Measurements from ENCODE around the gene TSPAN1.

Gene TSPAN1, protein sequence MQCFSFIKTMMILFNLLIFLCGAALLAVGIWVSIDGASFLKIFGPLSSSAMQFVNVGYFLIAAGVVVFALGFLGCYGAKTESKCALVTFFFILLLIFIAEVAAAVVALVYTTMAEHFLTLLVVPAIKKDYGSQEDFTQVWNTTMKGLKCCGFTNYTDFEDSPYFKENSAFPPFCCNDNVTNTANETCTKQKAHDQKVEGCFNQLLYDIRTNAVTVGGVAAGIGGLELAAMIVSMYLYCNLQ

DNA sequence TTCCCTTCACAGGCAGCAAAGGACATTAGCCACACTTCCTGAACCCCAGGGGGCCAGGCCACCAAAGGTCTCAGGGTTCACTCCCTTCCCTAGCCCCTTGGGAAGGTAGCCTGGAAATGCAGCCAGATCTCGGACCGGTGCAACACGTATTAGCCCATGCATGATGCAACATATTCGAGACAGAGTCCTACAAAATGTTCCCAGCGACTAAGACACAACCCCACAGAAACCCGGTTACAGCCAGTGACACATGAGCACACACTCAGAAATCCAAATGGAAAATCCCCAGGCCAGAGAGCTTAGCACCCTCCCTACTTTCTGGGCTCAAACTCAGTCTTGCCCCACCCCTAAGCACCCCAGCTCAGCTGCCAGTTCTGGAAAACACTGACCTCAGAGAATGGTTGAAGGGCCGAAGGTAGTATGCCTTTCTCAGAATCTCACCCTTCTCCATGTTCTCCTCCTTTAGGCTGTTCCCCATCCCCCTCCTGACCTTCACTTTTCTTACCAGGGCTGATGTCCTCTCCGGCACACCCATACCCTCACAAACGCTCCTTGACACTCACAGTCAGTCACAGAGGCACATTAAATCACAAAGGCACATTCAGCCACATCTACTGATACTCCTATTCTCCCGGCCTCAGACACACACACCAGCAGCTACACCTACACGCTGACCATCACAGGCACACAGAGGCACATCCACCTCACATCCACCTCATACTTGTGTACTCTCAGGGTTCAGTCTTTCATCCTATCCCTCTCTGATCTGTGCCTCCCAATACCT lies at the start of gene TSPAN1:
Gene TSPAN1, plus strand, starts transcription at position 640 of the 784 bp plus-strand sequence. CDS start 6,021 bp downstream, outside the sequence.
- DNase-seq (ENCODE audit: low read depth) = no peak

DNA sequence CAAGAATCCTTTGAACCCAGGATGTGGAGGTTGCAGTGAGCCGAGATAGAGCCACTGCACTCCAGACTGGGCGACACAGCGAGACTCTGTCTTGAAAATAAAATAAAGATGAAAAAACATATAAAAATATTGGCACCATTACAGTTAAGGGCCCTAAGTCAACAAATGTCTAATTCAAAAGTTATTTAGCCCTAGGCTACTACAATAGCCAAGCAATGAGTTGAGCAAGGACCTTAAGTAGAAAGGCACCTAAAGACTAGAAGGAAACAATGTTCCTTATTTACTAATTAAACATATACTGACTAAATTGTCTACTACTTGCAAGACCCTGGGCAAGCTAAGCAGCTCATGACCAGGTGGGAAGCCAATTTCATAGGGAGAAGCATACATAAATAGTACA lies 46.5 kb upstream of the TSPAN1 start:
- no peak for DNase-seq (ENCODE audit: low read depth)

DNA sequence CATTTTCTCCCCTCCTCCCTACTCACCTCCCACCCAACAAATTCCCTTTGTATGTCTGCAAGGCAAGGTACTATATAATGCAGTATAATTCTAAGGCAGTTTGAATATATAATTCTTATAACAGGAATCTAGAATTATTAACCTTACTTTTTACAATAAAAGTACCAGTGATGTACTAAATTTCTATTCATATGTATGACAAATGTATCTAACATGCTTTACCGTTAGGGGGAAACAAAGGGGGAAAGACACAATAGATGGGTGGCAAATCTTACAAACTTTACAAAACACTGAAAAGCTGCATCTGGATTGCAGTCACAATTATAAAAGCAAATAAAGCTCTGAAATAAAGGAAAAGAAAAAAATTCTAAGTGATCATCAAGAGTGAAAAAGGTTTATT lies 44.8 kb upstream of the TSPAN1 start:
- no peak for DNase-seq (ENCODE audit: low read depth)

DNA sequence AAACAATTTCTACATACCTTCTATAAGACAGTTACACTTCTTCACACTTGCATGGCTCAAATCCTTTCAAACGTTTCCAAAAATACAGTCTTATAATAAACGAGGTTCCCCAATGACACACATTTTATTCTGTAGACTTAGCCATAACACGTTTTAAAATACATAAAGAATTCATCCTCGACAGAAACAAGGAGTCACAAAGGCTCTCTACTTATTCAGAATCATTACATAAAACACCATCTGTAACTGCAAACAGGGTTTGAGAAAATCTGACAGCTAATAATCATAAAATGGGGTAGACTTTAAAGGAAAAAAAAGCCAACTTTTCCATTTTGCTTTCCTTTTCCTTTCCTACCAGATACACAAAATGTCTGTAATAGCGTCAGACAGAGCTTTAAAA lies 44.3 kb upstream of the TSPAN1 start:
- DNase-seq (ENCODE audit: low read depth) = no peak

DNA sequence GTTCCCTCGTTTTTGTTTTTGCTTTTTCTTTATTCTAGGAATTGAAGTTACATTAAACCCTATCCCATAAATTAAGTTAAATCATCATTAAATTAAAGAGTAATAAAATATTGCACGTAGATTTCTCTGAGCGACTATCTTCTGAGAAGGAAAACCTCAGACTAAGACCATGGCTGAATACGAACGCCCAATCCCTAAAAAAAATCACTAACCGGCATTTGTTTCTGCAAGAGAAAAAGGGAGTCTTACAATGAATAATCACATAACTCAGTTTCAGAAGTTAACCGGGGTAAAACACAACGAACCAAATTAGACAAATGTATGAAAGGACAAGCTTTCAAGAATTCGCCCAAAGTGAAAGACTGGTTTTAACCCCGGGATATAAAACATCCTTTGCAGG lies 43.8 kb upstream of the TSPAN1 start:
- no peak for DNase-seq (ENCODE audit: low read depth)

DNA sequence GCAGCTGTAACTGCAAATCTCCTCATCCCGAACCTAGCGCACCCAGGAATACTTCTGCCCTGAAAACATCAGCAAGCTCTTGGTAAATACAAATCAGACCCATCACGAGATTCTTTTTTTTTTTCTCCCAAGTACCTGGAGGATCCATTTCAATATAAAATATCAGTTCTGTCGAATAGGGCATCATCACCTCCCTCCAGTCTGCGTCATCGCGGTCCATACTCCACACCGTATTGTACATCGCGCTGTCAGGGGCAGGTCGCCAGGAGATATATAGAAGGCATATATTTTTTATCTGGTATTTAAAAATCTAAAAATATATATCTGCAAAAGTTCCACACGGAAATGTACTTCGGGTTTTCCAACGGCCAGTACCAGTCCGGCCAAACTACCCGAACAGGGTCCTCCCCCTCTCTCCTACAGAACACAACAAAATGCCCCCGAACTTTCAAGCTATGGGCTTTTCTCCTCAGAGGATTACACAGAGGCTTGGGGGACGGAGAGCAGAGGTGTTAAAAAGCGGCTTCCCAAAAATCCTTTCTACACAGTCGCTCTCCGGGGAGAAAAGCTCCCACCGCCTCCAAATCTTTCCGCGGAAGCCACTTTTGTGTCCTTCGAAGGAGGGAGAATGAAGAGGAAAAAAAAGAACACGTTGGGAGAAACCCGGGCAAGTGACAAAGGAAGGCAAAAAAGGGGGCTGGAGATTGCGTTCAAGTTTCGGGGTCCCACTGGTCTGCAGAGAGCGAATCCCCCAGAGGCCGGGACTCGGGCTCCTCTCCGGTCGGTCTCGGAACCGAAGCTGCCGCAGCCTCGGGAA lies 43.0 kb upstream of the TSPAN1 start:
- no peak for DNase-seq (ENCODE audit: low read depth)

DNA sequence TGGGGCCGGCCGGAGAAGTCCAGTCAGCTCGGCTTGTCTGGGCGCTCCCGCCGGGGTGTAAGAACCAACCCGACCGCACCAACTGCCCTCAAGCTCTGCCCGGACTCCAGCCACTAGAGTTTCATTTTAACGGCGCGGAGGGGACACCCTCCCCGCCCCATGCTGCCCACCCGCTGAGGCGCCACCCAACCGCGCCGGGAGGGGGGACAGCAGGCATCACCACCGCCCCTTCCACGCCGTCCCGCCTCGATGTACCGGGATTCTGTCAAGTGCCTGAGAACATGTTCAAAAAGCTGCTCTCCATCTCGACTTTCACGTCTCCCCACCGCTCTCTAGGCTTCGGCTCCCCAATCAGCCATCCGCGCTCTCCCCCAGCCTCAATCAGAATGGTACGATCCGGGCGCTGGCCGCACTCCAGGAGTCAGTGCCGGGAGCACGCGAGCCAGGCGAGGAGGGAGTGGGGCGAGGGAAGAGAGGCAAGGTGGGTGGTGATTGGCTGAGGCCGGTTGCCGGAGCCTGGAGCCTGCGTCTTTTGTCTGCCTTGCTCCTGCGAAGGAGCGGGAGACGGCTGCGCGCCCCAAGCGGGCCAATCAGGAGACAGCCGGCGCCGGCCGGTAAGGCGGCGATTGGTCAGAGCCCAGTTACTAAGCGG lies 42.2 kb upstream of the TSPAN1 start, which contains the start of gene PIK3R3:
Gene PIK3R3, minus strand, starts transcription at position 101 of the 652 bp plus-strand sequence. CDS start 677 bp downstream, outside the sequence.
- peak; percentile 96 for DNase-seq (ENCODE audit: low read depth)

DNA sequence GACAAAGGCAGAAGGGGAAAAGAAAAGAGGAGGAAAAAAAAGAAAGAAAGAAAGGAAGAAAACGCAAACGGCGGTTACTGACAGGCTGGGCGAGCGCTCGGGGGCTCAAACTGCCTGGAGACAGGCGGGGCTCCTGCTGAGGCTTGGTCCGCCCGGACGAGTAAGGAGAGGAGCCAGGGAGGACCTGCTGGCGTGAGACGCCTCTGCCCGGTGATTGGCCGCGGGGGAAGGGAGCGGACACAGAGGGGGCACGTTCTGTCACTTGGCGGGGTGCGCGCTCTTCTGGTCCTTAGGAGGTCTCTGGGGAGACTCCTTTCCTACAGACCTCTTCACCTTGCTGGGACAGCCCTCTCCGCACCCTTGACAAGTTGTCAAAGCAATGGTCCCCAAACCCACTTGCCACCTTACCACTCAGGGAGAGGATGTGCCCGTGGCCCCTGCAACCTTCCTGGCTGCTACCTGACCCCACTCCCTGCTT lies 41.7 kb upstream of the TSPAN1 start:
- DNase-seq (ENCODE audit: low read depth) = no peak

DNA sequence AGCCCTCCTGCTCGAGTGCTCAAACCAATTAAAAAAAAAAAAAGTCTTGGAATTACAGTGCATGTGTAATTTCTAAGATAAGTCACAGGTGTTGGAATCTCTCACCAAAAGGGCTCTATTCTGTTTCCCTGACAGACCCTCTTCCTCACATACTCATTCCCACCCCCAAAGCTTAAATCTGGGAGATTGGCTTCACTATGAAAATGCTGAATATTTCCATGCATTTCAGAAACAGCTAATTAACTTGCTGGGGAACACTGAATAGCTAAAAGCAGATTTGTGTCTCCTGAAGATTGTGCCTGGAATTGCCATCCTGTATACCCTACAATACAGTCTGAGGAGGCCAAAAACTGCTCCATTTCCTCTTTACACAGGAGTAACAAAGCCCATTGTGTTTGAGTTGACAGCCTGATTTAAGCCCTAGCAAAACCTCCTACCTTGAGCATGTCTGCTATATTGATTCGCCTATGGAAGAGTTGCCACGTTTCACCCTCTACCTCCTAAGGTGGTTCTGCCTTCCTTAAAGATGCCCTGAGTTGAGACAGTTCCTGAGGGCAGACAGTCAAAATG lies 41.0 kb upstream of the TSPAN1 start:
- DNase-seq (ENCODE audit: low read depth) = no peak

DNA sequence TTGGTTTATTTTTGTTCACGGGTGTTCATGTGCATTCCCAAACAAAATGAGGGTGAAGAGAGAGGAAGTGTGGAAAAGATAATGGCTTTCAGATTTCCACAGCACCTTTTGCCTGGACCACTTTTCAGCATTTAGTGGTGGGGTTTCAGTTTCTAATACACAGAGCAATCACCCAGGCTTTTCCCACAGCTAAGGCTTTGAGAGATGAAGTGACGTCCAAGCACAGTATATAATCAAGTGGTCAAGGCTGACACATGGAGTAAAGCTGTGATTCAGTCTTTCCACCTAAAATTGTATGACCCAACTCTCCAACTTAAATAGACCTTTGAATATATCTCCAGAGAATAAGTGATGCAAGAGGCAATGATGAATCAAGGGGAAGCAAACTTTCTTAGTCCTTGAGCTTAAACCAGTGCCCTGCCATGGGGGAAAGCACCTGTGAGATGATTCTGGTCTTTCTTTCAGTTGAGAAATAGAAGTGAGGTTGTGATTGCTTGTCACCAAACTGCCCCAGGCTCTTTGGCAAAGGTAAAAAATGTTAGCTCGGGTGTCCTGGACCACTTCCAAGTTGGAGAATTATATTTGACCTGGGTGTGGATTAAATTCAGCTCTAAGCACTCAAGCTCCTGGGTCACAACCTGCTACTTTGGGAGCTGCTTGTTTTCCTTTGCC lies 40.1 kb upstream of the TSPAN1 start:
- DNase-seq (ENCODE audit: low read depth) = no peak

DNA sequence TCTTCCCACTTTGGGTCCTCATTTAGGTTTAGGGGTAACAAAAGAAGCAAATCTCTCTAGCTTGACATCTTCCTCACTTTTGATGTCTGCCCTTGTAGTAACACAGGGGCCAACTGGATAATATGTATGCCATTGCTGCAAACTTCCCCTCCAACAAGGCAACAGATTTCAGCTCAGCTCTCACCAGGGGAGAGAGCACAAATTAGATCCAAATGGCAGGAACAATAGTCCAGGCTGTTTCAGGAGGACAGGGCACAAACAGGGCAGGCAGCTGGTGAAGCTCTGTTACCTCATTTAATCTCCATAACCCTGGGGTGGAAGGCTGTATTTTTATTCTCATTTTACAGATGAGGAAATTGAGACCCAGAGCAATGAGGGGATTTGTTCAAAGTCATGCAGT lies 38.2 kb upstream of the TSPAN1 start:
- DNase-seq (ENCODE audit: low read depth) = no peak

DNA sequence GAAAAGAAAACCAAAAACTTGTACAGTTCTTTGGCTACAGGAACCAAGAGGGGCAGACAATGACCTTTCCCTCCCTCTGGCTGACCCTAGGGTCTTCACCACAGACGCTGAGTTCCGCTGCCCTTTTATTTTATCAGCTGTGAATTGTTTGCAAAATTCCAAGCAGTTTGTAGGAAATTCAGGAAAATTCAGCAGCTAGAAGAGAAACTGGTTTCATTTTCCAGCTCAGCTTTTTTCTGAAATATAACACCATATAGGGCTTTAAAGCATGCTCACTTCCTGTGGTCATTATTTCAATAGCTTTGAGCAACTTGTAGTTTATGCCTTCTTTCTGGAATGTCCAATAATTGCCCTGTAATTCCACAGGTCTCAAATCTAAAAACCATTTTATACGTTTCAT lies 37.0 kb upstream of the TSPAN1 start:
- DNase-seq (ENCODE audit: low read depth) = no peak

DNA sequence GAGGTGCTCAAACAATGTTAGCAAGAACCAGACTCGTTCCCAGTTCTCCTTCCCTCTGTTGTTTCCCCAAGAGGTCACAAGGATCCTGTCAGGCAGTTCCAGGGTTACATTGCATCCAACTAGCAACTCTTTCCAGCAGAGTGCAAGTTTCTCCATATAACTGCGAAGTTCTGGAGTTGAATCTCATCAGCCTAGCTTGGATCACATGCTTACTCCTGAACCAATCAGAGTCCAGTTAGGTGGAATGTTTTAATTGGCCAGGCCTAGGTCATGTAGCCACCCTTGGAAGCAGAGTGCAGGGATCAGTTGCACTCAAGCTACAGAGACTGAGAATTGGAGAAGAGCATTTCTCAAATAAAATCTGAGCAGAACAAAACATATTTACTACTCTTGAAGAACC lies 26.6 kb upstream of the TSPAN1 start:
- no peak for DNase-seq (ENCODE audit: low read depth)

DNA sequence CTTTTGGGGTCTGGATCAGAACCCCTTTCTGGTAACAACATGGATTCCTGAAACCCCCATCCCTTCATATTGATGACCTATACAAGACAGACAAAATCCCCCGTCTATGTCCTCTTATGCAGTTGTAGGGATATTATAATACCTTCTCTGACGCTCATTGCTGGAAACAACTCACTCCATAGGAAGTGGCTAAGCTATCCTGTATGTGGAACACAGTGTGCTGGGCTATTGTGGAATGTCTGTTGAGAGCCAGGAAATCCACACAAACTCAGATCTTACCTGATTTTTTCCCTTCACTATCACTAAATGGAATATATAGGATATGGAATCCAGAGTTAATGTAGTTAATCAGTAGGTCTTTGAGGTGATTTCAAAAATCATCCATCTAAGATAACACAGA lies 24.8 kb upstream of the TSPAN1 start:
- DNase-seq (ENCODE audit: low read depth) = no peak

DNA sequence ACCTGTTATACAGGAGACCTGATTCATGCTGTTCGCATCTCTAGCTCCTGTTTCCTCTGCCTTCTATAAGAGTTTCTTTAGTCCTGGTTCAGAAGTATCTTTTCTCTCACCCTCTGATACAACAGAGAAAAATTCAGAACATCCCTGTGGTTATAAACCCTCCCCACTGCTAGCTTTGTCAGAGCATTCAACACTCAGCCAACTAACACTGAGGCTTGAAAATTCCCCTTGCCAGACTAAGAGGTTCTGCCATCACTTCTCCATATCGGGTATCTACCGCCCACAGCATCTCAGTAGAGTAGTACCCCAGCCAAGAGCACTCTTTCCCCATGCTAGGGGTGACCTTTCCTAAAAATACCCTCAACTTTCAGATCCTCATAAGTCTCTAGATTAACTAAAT lies 22.9 kb upstream of the TSPAN1 start:
- no peak for DNase-seq (ENCODE audit: low read depth)

DNA sequence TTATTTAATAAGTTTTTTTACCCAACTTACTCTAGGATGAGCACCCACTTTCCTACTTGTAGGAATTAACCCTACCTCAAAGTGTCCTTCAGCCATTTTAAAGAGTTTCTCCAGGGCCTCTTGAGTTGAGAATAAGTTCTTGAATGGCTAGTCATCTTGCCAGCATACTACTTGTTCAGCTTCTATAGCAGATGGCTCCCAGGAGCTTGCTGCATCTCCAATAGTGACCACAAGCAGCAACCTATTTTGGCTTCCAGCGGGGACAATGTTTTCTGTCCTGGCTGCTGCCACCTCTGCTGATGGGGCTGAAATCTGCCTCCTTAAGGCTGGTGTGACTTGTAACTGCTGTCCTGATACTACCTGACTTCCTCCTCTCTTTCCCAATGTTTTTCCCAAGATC lies 21.7 kb upstream of the TSPAN1 start:
- DNase-seq (ENCODE audit: low read depth) = no peak

DNA sequence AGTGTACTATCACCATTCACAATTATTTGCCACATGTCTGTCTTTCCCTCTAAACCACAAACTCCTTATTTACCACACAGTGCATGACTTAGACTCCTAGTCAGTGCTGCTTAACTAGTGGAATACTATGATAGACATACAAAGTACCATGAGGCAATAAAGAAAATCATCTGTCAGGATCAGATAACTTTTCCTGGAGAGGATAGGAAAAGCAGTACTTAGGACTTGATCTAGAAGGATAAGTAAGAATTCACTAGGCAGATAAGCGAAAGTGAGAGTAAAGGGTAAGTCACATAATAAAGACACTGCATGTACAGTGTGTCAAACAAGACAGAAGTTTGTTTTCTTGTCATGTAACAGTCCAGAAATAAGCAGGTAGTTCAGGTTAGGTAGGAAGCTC lies 21.2 kb upstream of the TSPAN1 start:
- no peak for DNase-seq (ENCODE audit: low read depth)

DNA sequence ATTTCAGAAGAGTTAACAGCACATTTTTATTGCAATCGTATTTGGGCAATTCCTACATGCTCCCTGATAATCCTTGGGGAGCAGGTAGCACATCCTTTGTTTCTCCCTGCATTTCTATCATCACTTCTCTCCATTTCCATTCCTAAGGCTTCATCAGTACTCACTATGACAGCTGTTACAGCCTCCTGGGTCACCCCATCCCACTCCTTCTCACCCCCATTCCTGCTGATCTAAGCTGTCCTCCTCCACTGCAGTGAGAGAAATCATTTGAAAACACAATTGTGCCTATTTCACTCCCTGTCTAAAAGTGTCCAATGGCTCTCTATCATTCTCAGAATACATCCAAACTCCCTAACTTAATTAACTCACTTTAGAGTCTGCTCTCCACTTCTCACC lies 17.0 kb upstream of the TSPAN1 start:
- DNase-seq (ENCODE audit: low read depth) = no peak

DNA sequence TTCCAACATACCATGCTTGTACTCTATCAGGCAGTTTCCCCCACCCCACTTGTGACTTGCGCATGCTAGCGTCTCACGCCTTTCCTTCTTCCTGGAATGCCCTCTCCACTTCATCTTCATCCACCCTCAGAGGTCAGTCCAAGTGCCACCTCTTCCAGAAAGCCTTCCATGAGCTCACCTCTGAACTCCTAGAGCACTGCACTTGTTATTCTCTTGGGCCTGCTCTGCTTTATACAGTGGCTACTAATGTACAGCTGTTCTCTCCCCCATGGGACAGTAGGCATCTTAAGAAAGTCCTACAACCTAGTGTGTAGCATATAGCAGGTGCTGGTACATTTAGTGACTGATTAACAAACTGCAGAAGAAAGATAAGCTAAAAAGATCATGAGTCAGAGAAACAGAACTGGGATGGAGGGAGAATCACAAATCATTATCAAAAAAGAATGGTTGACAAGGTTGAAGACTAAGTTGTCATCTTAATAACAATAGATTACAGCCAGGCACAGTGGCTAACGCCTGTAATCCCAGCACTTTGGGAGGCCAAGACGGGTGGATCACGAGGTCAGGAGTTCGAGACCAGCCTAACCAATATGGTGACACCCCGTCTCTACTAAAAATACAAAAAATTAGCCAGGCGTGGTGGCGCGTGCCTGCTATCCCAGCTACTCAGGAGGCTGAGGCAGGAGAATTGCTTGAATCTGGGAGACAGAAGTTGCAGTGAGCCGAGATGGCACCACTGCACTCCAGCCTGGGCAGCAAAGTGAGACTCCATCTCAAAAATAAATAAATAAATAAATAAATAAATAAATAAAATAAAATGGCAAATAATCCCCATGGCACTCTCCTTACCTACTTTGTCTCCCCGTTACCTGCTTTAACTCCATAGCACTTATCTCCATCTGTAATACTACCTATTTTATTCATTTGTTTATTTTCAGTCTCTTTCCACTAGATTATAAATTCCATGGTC lies 16.3 kb upstream of the TSPAN1 start:
- DNase-seq (ENCODE audit: low read depth) = no peak

DNA sequence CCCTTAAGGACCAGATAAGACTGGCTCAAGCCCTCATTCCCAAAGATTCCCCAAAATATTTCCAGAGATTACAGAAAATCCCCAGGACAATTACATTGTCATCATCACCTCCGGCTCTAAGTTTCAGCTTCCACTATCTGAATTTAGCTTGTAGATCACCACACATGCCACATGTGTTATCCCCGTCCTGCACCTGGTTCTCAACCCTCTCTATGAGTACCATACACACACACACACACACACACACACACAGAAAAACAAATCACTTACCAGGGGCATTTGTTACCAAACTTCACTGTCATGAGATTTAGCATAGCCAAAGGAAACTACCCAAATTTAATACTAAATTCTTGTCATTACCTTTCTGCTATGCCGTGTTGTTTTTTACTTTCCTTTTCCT lies 15.4 kb upstream of the TSPAN1 start:
- DNase-seq (ENCODE audit: low read depth) = no peak
